GM23338 (cell line): ENCODE data around the gene NELFA. TPM values are rescaled to one million over a fixed set of nuclear protein-coding genes. Genes with fewer than 3 reads are reported as not detected.

ENCODE experiments used
- ATAC-seq: fragments of 200-7000 bp; cut with Tn5 transposase; 3 replicates; pipeline ENCODE4 v1.9.1; 2020
- DNase-seq: peaks from one replicate; pipeline ENCODE4 v3.0.0-alpha.2; 2015; ENCODE audit warnings: low spot score
- H2AFZ ChIP-seq: fragments of 200-600 bp; sonication (generic); 2 replicates; pipeline ENCODE4 v1.8.0; 2016; ENCODE audit warnings: antibody characterized with exemption, mild to moderate bottlenecking, moderate library complexity
- H3F3A ChIP-seq: fragments of 200-600 bp; sonication (generic); replicated peaks from 2 replicates; pipeline ENCODE4 v1.8.0; 2017; ENCODE audit warnings: antibody characterized with exemption, mixed run types, low read depth
- H3K27ac ChIP-seq: fragments of 200-600 bp; sonication (generic); 2 replicates; pipeline ENCODE4 v1.6.1; 2016; ENCODE audit warnings: low read depth
- H3K27me3 ChIP-seq: fragments of 200-600 bp; sonication (generic); 2 replicates; pipeline ENCODE4 v1.8.0; 2016; ENCODE audit warnings: mild to moderate bottlenecking, mixed run types, moderate library complexity; ENCODE audit not compliant: insufficient read depth
- H3K36me3 ChIP-seq: fragments of 200-600 bp; sonication (generic); 2 replicates; pipeline ENCODE4 v1.8.0; 2016; ENCODE audit warnings: mild to moderate bottlenecking; ENCODE audit not compliant: insufficient read depth
- H3K4me1 ChIP-seq: fragments of 200-600 bp; sonication (generic); 2 replicates; pipeline ENCODE4 v1.8.0; 2016; ENCODE audit warnings: mild to moderate bottlenecking, moderate library complexity; ENCODE audit not compliant: insufficient read depth
- H3K4me2 ChIP-seq: fragments of 200-600 bp; sonication (generic); 2 replicates; pipeline ENCODE4 v1.7.1; 2017; ENCODE audit warnings: mixed run types
- H3K4me3 ChIP-seq: fragments of 200-600 bp; sonication (generic); 2 replicates; pipeline ENCODE4 v1.6.1; 2016; ENCODE audit warnings: mixed run types
- H3K79me2 ChIP-seq: fragments of 200-600 bp; sonication (generic); replicated peaks from 2 replicates; pipeline ENCODE4 v1.8.0; 2017; ENCODE audit warnings: mild to moderate bottlenecking; ENCODE audit not compliant: insufficient read depth
- H3K9me2 ChIP-seq: fragments of 200-600 bp; sonication (generic); 2 replicates; pipeline ENCODE4 v1.8.0; 2017; ENCODE audit not compliant: insufficient read depth
- H4K20me1 ChIP-seq: fragments of 200-600 bp; sonication (generic); replicated peaks from 2 replicates; pipeline ENCODE4 v1.8.0; 2017; ENCODE audit warnings: mild to moderate bottlenecking; ENCODE audit not compliant: insufficient read depth
- H3K27ac Mint-ChIP-seq: 2 replicates; pipeline ENCODE4 v1.8.0; 2020; ENCODE audit warnings: inconsistent platforms, mild to moderate bottlenecking, moderate library complexity, mixed read lengths
- H3K27me3 Mint-ChIP-seq: 3 replicates; pipeline ENCODE4 v1.8.0; 2022; ENCODE audit warnings: low read depth, mild to moderate bottlenecking, moderate library complexity, mixed read lengths, inconsistent platforms; ENCODE audit not compliant: insufficient read depth, poor library complexity
- H3K36me3 Mint-ChIP-seq: 3 replicates; pipeline ENCODE4 v1.8.0; 2021; ENCODE audit warnings: low read depth, mild to moderate bottlenecking, inconsistent platforms, moderate library complexity, mixed read lengths
- H3K4me1 Mint-ChIP-seq: 3 replicates; pipeline ENCODE4 v1.8.0; 2020; ENCODE audit warnings: mild to moderate bottlenecking, inconsistent platforms, mixed read lengths
- H3K4me3 Mint-ChIP-seq: 3 replicates; pipeline ENCODE4 v1.8.0; 2021; ENCODE audit warnings: moderate library complexity, mild to moderate bottlenecking, inconsistent platforms, mixed read lengths
- H3K9me3 Mint-ChIP-seq: 3 replicates; pipeline ENCODE4 v1.8.0; 2020; ENCODE audit warnings: moderate library complexity, mild to moderate bottlenecking, inconsistent platforms, mixed read lengths
- ETS1 ChIP-seq: IDR thresholded peaks from 2 replicates; pipeline ENCODE4 v1.6.1; 2016; ENCODE audit warnings: antibody characterized with exemption
- EZH2 ChIP-seq: fragments of 200-600 bp; sonication (generic); IDR thresholded peaks from one replicate; pipeline ENCODE4 v1.8.0; 2017; ENCODE audit warnings: antibody characterized with exemption, mild to moderate bottlenecking, low read depth; ENCODE audit not compliant: unreplicated experiment
- EZH2phosphoT487 ChIP-seq: fragments of 200-600 bp; sonication (generic); IDR thresholded peaks from one replicate; pipeline ENCODE4 v1.8.1; 2018; ENCODE audit warnings: antibody characterized with exemption; ENCODE audit not compliant: unreplicated experiment
- JUNB ChIP-seq: IDR thresholded peaks from one replicate; pipeline ENCODE4 v1.6.1; 2016; ENCODE audit warnings: antibody characterized with exemption; ENCODE audit not compliant: unreplicated experiment
- NANOG ChIP-seq: IDR thresholded peaks from 2 replicates; pipeline ENCODE4 v1.6.1; 2016; ENCODE audit warnings: antibody characterized with exemption, borderline replicate concordance
- POLR2AphosphoS5 ChIP-seq: IDR thresholded peaks from 2 replicates; pipeline ENCODE4 v1.6.1; 2016; ENCODE audit warnings: antibody characterized with exemption, low read depth
- STAT1 ChIP-seq: IDR thresholded peaks from one replicate; pipeline ENCODE4 v1.6.1; 2016; ENCODE audit warnings: antibody characterized with exemption; ENCODE audit not compliant: unreplicated experiment
- ZNF114 ChIP-seq: fragments of 250-450 bp; sonication (Bioruptor Pico); IDR thresholded peaks from 2 replicates; pipeline ENCODE4 v1.5.0; 2020; ENCODE audit warnings: mild to moderate bottlenecking, moderate library complexity
- ZNF331 ChIP-seq: fragments of 250-450 bp; sonication (Bioruptor Pico); IDR thresholded peaks from 2 replicates; pipeline ENCODE4 v1.5.0; 2020; ENCODE audit warnings: low read depth, mild to moderate bottlenecking, moderate library complexity
- ZNF462 ChIP-seq: fragments of 250-450 bp; sonication (Bioruptor Pico); IDR thresholded peaks from 2 replicates; pipeline ENCODE4 v1.5.0; 2020; ENCODE audit warnings: mild to moderate bottlenecking, moderate library complexity
- polyA plus RNA-seq: library from polyadenylated mRNA; unstranded; fragments of >200 nt; fragmentation: Nextera tagmentation; extraction: Ambion mirVana; gene quantifications from 2 replicates; pipeline ENCODE4 v1.2.1, GENCODE V29; 2016
- total RNA-seq: library from RNA; depleted of rRNA; stranded (reverse); fragments of >200 nt; shearing (Covaris generic); gene quantifications from 2 replicates; pipeline ENCODE4 v1.2.3, GENCODE V29; 2014
- TF ChIP-seq, protein P1 (sequence below): IDR thresholded peaks from one replicate; pipeline ENCODE4 v1.6.1; 2018; ENCODE audit warnings: antibody characterized with exemption; ENCODE audit not compliant: unreplicated experiment
- TF ChIP-seq, protein P2 (sequence below), 2 experiments: fragments of 200-600 bp in 1 of 2; sonication (generic) in 1 of 2; conservative IDR thresholded peaks; 2 replicates each; pipeline versions ENCODE4 v1.5.1 to v1.6.1; 2016 to 2017; ENCODE audit warnings: antibody characterized with exemption in 2 of 2, low read depth in 2 of 2, mild to moderate bottlenecking in 2 of 2, moderate library complexity in 1 of 2

NELFA gene
- total and polyA plus RNA-seq, 2 experiments from 2014 or later, result 62.8 to 63.3 TPM

GRCh38 chr4:1964443-1964842 lies 44.3 kb downstream of the NELFA start (continued):
- TF ChIP-seq ETS1 (no peak), ZNF462 (no peak), ZNF331 (CRISPR knock-in tag) (no peak), STAT1 (no peak), POLR2AphosphoS5 (no peak), EZH2phosphoT487 (no peak)

DNA sequence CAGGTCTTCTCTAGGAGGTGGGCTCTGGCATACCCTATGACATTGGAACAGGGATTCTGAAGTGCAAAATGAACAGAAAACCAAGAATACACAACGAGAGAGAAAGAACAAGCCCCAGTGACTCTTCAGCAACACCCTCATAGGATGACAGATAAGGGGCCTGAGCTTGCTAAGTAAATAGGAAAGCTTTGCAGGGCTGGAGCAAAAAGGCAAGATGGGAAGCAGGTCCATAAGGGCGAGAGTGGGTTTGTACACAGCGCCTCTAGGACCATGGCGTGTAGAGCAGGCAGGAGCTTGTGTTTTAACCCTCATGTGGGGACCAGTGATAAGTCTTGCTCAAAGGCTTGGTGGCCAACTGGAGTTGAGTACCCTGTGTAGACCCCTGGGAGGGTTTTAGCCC lies 45.8 kb downstream of the NELFA start:
- Mint-ChIP-seq H3K27me3 (peaks cover 3% of the 10 kb centered on the region), H3K36me3 (peaks cover 58% of the 10 kb centered on the region)
- peaks cover 3% of the 10 kb centered on the region; the same call in 1 of the 2 replicates for H3K36me3 ChIP-seq

More for the DNA sequence above, 45.8 kb downstream of the NELFA start:
- TF ChIP-seq STAT1, result no peak
- TF ChIP-seq JUNB, result no peak
- no peak for TF ChIP-seq ETS1
- TF ChIP-seq EZH2, result no peak
- TF ChIP-seq NANOG, result no peak
- no peak for TF ChIP-seq ZNF114 (CRISPR knock-in tag)
- TF ChIP-seq, protein P1, sequence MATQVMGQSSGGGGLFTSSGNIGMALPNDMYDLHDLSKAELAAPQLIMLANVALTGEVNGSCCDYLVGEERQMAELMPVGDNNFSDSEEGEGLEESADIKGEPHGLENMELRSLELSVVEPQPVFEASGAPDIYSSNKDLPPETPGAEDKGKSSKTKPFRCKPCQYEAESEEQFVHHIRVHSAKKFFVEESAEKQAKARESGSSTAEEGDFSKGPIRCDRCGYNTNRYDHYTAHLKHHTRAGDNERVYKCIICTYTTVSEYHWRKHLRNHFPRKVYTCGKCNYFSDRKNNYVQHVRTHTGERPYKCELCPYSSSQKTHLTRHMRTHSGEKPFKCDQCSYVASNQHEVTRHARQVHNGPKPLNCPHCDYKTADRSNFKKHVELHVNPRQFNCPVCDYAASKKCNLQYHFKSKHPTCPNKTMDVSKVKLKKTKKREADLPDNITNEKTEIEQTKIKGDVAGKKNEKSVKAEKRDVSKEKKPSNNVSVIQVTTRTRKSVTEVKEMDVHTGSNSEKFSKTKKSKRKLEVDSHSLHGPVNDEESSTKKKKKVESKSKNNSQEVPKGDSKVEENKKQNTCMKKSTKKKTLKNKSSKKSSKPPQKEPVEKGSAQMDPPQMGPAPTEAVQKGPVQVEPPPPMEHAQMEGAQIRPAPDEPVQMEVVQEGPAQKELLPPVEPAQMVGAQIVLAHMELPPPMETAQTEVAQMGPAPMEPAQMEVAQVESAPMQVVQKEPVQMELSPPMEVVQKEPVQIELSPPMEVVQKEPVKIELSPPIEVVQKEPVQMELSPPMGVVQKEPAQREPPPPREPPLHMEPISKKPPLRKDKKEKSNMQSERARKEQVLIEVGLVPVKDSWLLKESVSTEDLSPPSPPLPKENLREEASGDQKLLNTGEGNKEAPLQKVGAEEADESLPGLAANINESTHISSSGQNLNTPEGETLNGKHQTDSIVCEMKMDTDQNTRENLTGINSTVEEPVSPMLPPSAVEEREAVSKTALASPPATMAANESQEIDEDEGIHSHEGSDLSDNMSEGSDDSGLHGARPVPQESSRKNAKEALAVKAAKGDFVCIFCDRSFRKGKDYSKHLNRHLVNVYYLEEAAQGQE, result no peak
- TF ChIP-seq, protein P2, sequence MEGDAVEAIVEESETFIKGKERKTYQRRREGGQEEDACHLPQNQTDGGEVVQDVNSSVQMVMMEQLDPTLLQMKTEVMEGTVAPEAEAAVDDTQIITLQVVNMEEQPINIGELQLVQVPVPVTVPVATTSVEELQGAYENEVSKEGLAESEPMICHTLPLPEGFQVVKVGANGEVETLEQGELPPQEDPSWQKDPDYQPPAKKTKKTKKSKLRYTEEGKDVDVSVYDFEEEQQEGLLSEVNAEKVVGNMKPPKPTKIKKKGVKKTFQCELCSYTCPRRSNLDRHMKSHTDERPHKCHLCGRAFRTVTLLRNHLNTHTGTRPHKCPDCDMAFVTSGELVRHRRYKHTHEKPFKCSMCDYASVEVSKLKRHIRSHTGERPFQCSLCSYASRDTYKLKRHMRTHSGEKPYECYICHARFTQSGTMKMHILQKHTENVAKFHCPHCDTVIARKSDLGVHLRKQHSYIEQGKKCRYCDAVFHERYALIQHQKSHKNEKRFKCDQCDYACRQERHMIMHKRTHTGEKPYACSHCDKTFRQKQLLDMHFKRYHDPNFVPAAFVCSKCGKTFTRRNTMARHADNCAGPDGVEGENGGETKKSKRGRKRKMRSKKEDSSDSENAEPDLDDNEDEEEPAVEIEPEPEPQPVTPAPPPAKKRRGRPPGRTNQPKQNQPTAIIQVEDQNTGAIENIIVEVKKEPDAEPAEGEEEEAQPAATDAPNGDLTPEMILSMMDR (conservative IDR thresholded peaks at IDR 0.05; ENCODE audit: low read depth in 2 of 2), result no peak
- no peak for TF ChIP-seq ZNF331 (CRISPR knock-in tag)
- Mint-ChIP-seq H3K4me1 (peaks cover 4% of the 10 kb centered on the region), H3K4me3 (no peak overlapping the region), H3K27ac (no peak overlapping the region), H3K9me3 (no peaks in the 10 kb centered on the region)
- no peak for ATAC-seq
- H3K4me3 ChIP-seq, result no peak overlapping the region
- no peaks in the 10 kb centered on the region for H3K9me2 ChIP-seq
- no peaks in the 10 kb centered on the region for H3K79me2 ChIP-seq
- H3K27ac ChIP-seq, result peak overlapping the region; percentile 69; the same call in 1 of the 2 replicates
- H3K27me3 ChIP-seq, result no peaks in the 10 kb centered on the region
- H3K4me2 ChIP-seq, result no peak overlapping the region
- no peaks in the 10 kb centered on the region for H3K4me1 ChIP-seq
- H4K20me1 ChIP-seq, result peaks cover 11% of the 10 kb centered on the region
- H2AFZ ChIP-seq, result no peak overlapping the region
- peaks cover 1% of the 10 kb centered on the region; the same call in 1 of the 2 replicates for H3F3A ChIP-seq
- no peak for DNase-seq
